GM18867 (cell line): ENCODE data around the gene HEATR5B.
A peak's percentile ranks its signal among the peaks of the same experiment; 100 is the strongest.

Experiments used
- ATAC-seq: cut with Tn5 transposase; IDR thresholded peaks from one replicate; pipeline ENCODE4 v1.9.1; 2021; ENCODE audit warnings: mild to moderate bottlenecking, moderate library complexity; ENCODE audit not compliant: unreplicated experiment

HEATR5B gene

GRCh38 chr2:37083873-37084794, at the start of gene HEATR5B, which contains the start of gene GPATCH11:
Gene HEATR5B (minus strand): TSS chr2:37084372. CDS start chr2:37083414, 958 bp downstream.
Gene GPATCH11 (plus strand): TSS chr2:37084518. CDS start chr2:37088382, 3,864 bp downstream.
- ATAC-seq: peak; percentile 74

GRCh38 chr2:37132914-37133313, 48.7 kb upstream of the HEATR5B start:
- no peak for ATAC-seq

GRCh38 chr2:37125416-37125815, 41.2 kb upstream of the HEATR5B start:
- ATAC-seq: no peak

GRCh38 chr2:37119157-37119556, 35.0 kb upstream of the HEATR5B start:
- no peak for ATAC-seq

GRCh38 chr2:37117566-37117965, 33.4 kb upstream of the HEATR5B start:
- no peak for ATAC-seq

- no peak for ATAC-seq
These were observed 27.8 kb upstream of the HEATR5B start for GRCh38 chr2:37111958-37112357.

GRCh38 chr2:37110306-37111212, 26.4 kb upstream of the HEATR5B start:
- no peak for ATAC-seq

- no peak for ATAC-seq
These were observed 25.4 kb upstream of the HEATR5B start for GRCh38 chr2:37109523-37109922.

GRCh38 chr2:37105150-37105549, 21.0 kb upstream of the HEATR5B start:
- no peak for ATAC-seq

GRCh38 chr2:37104178-37104577, 20.0 kb upstream of the HEATR5B start:
- ATAC-seq: no peak

GRCh38 chr2:37102588-37102987, 18.4 kb upstream of the HEATR5B start:
- no peak for ATAC-seq

GRCh38 chr2:37100054-37100453, 15.9 kb upstream of the HEATR5B start:
- no peak for ATAC-seq

GRCh38 chr2:37098416-37099118, 14.4 kb upstream of the HEATR5B start:
- ATAC-seq: no peak

GRCh38 chr2:37096568-37096967, 12.4 kb upstream of the HEATR5B start:
- ATAC-seq: no peak

- peak; percentile 52 for ATAC-seq
These were observed 7.7 kb upstream of the HEATR5B start for GRCh38 chr2:37091873-37092272.

GRCh38 chr2:37090019-37090477, 5.9 kb upstream of the HEATR5B start:
- ATAC-seq: peak; percentile 84

- no peak for ATAC-seq
These were observed 1.6 kb upstream of the HEATR5B start for GRCh38 chr2:37085731-37086147.

- ATAC-seq: no peak
These were observed 625 bp upstream of the HEATR5B start for GRCh38 chr2:37084797-37085196.

GRCh38 chr2:37080689-37081088, 3.5 kb downstream of the HEATR5B start:
- ATAC-seq: no peak

- ATAC-seq: no peak
These were observed 3.9 kb downstream of the HEATR5B start for GRCh38 chr2:37080266-37080665.

GRCh38 chr2:37070931-37071330, 13.2 kb downstream of the HEATR5B start:
- ATAC-seq: no peak
